OCI-LY7 (cell line): Measurements from ENCODE around the gene MGAT4C. TPM values are rescaled to one million over a fixed set of nuclear protein-coding genes. Genes with fewer than 3 reads are reported as not detected.

Experiments
- BruUV-seq: library from RNA; stranded (reverse); fragments of 400-500 nt; replicated peaks from 2 replicates; lab custom pipeline; 2021; lab: Mats Ljungman, UMichigan
- CTCF ChIA-PET: fragments of 300-600 bp; sonication (Branson Sonifier 250); formaldehyde crosslinking; loops from one replicate; lab custom pipeline; 2022; ENCODE audit warnings: antibody characterized with exemption; ENCODE audit not compliant: unreplicated experiment; lab: Charles Lee
- POLR2A ChIA-PET: fragments of 300-600 bp; sonication (Branson Sonifier 250); formaldehyde crosslinking; loops from one replicate; lab custom pipeline; 2022; ENCODE audit warnings: antibody characterized with exemption; lab: Charles Lee
- DNase-seq: peaks from one replicate; pipeline ENCODE4 v3.0.0-alpha.2; 2015; ENCODE audit warnings: low spot score
- H2AFZ ChIP-seq: fragments of 200-600 bp; sonication (generic), shearing (Covaris generic); 2 replicates; pipeline ENCODE4 v1.6.1; 2014; ENCODE audit warnings: mild to moderate bottlenecking, antibody characterized with exemption, low read length, moderate library complexity
- H3K27ac ChIP-seq: fragments of 200-600 bp; sonication (generic); 2 replicates; pipeline ENCODE4 v1.5.1; 2014; ENCODE audit warnings: mixed run types, low read depth, mild to moderate bottlenecking, moderate library complexity, low read length, inconsistent platforms; ENCODE audit not compliant: poor library complexity, severe bottlenecking
- H3K36me3 ChIP-seq: fragments of 200-600 bp; sonication (generic); 2 replicates; pipeline ENCODE4 v1.6.1; 2014; ENCODE audit warnings: mild to moderate bottlenecking, antibody characterized with exemption, low read length, moderate library complexity, mixed read lengths; ENCODE audit not compliant: insufficient read depth
- H3K4me1 ChIP-seq: fragments of 200-600 bp; sonication (generic); 2 replicates; pipeline ENCODE4 v1.5.1; 2014; ENCODE audit warnings: mild to moderate bottlenecking, low read length; ENCODE audit not compliant: insufficient read depth, poor library complexity, severe bottlenecking
- H3K4me2 ChIP-seq: fragments of 200-600 bp; sonication (generic); 2 replicates; pipeline ENCODE4 v1.6.1; 2014; ENCODE audit warnings: mild to moderate bottlenecking, low read length
- H3K4me3 ChIP-seq: fragments of 200-600 bp; sonication (generic); 2 replicates; pipeline ENCODE4 v1.5.1; 2014; ENCODE audit warnings: mild to moderate bottlenecking, low read depth, low read length; ENCODE audit not compliant: poor library complexity, severe bottlenecking
- H3K79me2 ChIP-seq: fragments of 200-600 bp; sonication (generic); 2 replicates; pipeline ENCODE4 v1.6.1; 2016; ENCODE audit warnings: low read depth, mild to moderate bottlenecking, low read length, moderate library complexity, mixed read lengths; ENCODE audit not compliant: insufficient read depth
- H3K9me2 ChIP-seq: fragments of 200-600 bp; sonication (generic); 2 replicates; pipeline ENCODE4 v1.6.1; 2016; ENCODE audit warnings: mild to moderate bottlenecking, low read length, mixed read lengths; ENCODE audit not compliant: insufficient read depth
- H3K9me3 ChIP-seq: fragments of 200-600 bp; sonication (generic); 2 replicates; pipeline ENCODE4 v1.6.1; 2014; ENCODE audit warnings: mild to moderate bottlenecking, mixed run types, low read length, mixed read lengths
- H4K20me1 ChIP-seq: fragments of 200-600 bp; sonication (generic); 2 replicates; pipeline ENCODE4 v1.6.1; 2014; ENCODE audit warnings: mild to moderate bottlenecking, antibody characterized with exemption, low read length, moderate library complexity, mixed read lengths; ENCODE audit not compliant: insufficient read depth
- EZH2phosphoT487 ChIP-seq: fragments of 200-600 bp; sonication (generic); IDR thresholded peaks from 2 replicates; pipeline ENCODE4 v1.6.1; 2018; ENCODE audit warnings: low read depth, borderline replicate concordance, mild to moderate bottlenecking, mixed run types, antibody characterized with exemption, low read length, moderate library complexity, mixed read lengths
- intact Hi-C: fragments of 100-400 bp; cut with micrococcal nuclease; formaldehyde crosslinking; loops from one replicate; pipeline ENCODE4 v1.10.0; 2022; ENCODE audit not compliant: unreplicated experiment
- total RNA-seq, 2 experiments: library from RNA; depleted of rRNA in 1 of 2; stranded (reverse); fragments of >200 nt in 1 of 2; shearing (Covaris generic) in 1 of 2; gene quantifications; 2 replicates each; pipeline ENCODE4 v1.2.3, GENCODE V29; 2014 to 2022
- TF ChIP-seq, protein P1 (sequence below): fragments of 200-600 bp; sonication (generic); conservative IDR thresholded peaks from 2 replicates; pipeline ENCODE4 v1.5.1; 2014; ENCODE audit warnings: mild to moderate bottlenecking, antibody characterized with exemption, low read length, moderate library complexity, mixed read lengths

The MGAT4C gene
- total RNA-seq, 2 experiments from 2014 or later: not detected

DNA sequence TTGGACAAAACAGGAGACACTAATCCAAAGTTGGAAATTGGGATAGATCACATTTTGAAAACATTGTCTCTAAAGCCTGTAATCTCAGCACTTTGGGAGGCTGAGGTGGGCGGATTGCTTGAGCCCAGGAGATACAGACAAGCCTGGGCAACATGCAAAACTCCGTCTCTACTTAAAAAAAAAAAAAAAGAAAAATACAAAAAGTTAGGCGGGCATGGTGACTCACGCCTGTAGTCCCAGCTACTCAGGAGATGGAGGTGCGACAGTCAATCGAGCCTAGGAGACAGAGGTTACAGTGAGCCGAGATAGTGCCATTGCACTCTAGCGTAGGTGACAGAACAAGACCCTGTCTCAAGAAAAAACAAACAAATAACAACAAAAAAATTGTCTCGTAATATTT is 152.1 kb downstream of the MGAT4C start:
- Histone ChIP-seq H3K9me2 (no peaks in the 10 kb centered on the region), H4K20me1 (no peaks in the 10 kb centered on the region), H3K9me3 (no peaks in the 10 kb centered on the region), H3K4me1 (no peaks in the 10 kb centered on the region), H2AFZ (no peak overlapping the region), H3K79me2 (no peaks in the 10 kb centered on the region), H3K36me3 (no peaks in the 10 kb centered on the region), H3K4me2 (no peak overlapping the region), H3K27ac (no peak overlapping the region), H3K4me3 (no peak overlapping the region)
- CTCF ChIA-PET: no interaction called here
- no TSS peak for BruUV-seq
- no peak for DNase-seq
- POLR2A ChIA-PET: no interaction called here
- TF ChIP-seq EZH2phosphoT487: no peak
- TF ChIP-seq, protein P1, sequence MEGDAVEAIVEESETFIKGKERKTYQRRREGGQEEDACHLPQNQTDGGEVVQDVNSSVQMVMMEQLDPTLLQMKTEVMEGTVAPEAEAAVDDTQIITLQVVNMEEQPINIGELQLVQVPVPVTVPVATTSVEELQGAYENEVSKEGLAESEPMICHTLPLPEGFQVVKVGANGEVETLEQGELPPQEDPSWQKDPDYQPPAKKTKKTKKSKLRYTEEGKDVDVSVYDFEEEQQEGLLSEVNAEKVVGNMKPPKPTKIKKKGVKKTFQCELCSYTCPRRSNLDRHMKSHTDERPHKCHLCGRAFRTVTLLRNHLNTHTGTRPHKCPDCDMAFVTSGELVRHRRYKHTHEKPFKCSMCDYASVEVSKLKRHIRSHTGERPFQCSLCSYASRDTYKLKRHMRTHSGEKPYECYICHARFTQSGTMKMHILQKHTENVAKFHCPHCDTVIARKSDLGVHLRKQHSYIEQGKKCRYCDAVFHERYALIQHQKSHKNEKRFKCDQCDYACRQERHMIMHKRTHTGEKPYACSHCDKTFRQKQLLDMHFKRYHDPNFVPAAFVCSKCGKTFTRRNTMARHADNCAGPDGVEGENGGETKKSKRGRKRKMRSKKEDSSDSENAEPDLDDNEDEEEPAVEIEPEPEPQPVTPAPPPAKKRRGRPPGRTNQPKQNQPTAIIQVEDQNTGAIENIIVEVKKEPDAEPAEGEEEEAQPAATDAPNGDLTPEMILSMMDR: no peak
- intact Hi-C loops: no loop called here

DNA sequence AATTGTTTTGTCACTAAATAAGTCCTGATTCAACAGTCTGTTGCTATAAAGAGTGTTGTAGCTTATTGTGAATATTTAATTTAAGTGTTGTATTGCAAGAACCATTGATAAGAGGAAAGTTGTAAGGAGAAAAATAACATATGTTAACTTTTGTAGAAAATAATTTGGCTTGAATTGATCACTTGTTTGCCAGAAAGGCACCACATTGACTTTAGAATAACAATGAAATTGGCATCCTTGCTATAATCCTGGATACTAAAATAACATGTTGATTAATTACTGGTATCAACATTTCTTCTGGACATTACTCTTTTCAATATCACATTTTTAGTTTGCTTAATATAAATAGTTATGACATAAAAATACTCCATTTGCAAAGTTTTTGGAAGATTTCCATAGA is 159.0 kb downstream of the MGAT4C start:
- no peaks in the 10 kb centered on the region for H3K9me2 ChIP-seq
- TF ChIP-seq EZH2phosphoT487: no peak
- TF ChIP-seq, protein P1: no peak
- H3K9me3 ChIP-seq: no peaks in the 10 kb centered on the region
- CTCF ChIA-PET: no interaction called here
- POLR2A ChIA-PET: no interaction called here
- no peak overlapping the region for H3K4me2 ChIP-seq
- H3K27ac ChIP-seq: no peak overlapping the region
- H3K36me3 ChIP-seq: no peaks in the 10 kb centered on the region
- H3K79me2 ChIP-seq: no peaks in the 10 kb centered on the region
- intact Hi-C loops: no loop called here
- no peaks in the 10 kb centered on the region for H4K20me1 ChIP-seq
- H3K4me3 ChIP-seq: no peak overlapping the region
- no peak for DNase-seq
- H2AFZ ChIP-seq: no peak overlapping the region
- no peaks in the 10 kb centered on the region for H3K4me1 ChIP-seq
- no TSS peak for BruUV-seq

DNA sequence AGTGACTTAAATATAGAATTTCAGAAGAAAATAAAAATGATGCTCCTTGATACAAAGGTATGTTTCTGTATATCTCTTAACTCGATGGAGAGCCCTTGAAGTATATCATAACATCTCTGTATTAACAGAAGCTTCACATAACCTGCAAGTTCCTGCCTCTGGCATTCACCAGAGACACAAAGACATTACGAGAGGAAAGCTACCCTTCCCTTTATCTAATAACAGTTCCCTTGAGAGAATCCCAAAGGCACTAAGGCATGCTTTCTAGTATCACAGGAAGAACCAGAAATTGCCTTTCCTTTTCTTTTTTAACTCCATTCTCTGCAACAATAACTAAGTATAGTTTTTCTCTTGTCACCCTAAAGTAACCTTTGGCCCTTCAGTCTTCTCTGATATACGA is 164.5 kb downstream of the MGAT4C start:
- no peaks in the 10 kb centered on the region for H3K9me3 ChIP-seq
- H2AFZ ChIP-seq: no peak overlapping the region
- no peak overlapping the region for H3K27ac ChIP-seq
- ChIA-PET POLR2A (interaction anchor here (1.1 kb wide), 1 partner anchor 721 kb away, joined by 3 read pairs; no protein-coding TSS in a partner anchor), CTCF (no interaction called here)
- H3K4me3 ChIP-seq: no peak overlapping the region
- H3K4me1 ChIP-seq: no peaks in the 10 kb centered on the region
- no peaks in the 10 kb centered on the region for H3K79me2 ChIP-seq
- H4K20me1 ChIP-seq: no peaks in the 10 kb centered on the region
- no peak for DNase-seq
- no peak for TF ChIP-seq EZH2phosphoT487
- TF ChIP-seq, protein P1: no peak
- H3K4me2 ChIP-seq: no peak overlapping the region
- no peaks in the 10 kb centered on the region for H3K9me2 ChIP-seq
- no TSS peak for BruUV-seq
- no peaks in the 10 kb centered on the region for H3K36me3 ChIP-seq
- intact Hi-C loops: no loop called here
